Stimulated activated CD8-positive, alpha-beta memory T cell treated with anti-CD3 and anti-CD28 coated beads, Interleukin-12 subunit alpha, Interleukin-12 subunit beta, amount 100 ng/mL, for 24 hours (primary cell): Measurements from ENCODE around the gene BNC2.

Experiments used
- DNase-seq: peaks from one replicate; pipeline ENCODE4 v3.0.0-alpha.2; 2020; ENCODE audit errors: extremely low read depth

Gene BNC2

GRCh38 chr9:16595227-16595626 is 275.2 kb downstream of the BNC2 start:
- no peak for DNase-seq

- DNase-seq = no peak
These were observed 275.7 kb downstream of the BNC2 start for GRCh38 chr9:16594787-16595186.

GRCh38 chr9:16593746-16594145 is 276.7 kb downstream of the BNC2 start:
- DNase-seq = no peak

GRCh38 chr9:16591092-16591491 is 279.4 kb downstream of the BNC2 start:
- no peak for DNase-seq

DNA sequence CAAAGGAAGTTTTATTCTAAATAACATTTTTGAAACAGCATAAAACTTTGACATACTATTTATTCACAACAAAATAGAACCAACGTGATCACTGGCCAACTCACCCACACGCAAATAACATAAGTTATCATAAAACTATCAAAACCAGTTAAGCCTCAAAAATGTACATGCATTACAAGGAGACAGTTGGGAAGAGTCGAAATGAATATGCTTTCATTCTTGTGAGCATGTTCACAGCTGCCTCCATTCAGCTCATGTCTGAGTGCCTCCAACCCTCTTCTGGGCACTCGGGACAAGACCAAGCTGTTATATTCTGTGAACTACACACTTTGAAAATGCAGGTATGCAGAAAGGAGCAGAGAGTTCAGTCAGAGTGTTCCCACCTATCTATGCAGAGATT is 284.9 kb downstream of the BNC2 start:
- DNase-seq = no peak

- DNase-seq = no peak
These were observed 290.5 kb downstream of the BNC2 start for GRCh38 chr9:16579872-16580432.

GRCh38 chr9:16575986-16576245 is 294.6 kb downstream of the BNC2 start:
- DNase-seq = no peak

DNA sequence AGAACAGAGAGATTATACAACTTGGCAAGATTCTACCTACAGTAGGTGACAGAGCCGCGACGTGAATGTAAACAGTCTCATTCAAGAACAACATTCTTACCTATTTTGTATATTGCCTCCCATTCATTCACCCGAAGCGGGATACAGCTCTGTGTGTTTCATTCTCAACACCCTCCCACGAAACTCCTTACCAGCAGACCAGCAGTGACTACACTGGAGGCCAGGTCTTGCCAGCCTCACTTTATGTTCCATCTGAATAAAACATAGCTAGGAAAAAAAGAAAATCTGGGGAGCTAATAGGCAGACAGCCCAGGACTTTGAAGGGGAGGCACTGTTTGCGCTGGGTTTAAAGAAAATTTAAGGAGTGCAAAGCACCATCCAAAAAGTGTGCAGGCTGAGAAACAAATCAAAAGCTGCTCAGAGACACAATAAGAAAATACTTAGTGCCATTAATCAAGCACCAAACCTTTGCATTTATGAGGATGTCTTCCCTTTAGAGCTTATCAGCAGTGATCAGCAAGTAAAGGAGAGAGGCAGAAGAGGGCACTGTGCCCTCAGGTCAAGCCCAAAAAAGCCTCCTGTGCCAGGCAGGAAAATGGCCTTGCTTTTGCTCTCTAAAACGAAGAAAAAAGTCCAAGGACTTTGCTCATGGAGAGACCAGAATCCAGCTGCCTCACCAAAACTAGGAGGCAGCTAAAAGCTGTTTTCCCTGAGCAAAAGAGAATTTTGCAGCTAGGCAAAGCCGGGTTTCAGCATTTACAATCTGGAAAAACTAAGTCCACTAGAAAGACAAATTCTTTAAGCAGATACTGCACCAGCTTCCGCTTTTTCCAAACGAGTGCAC is 295.1 kb downstream of the BNC2 start:
- DNase-seq = no peak

DNA sequence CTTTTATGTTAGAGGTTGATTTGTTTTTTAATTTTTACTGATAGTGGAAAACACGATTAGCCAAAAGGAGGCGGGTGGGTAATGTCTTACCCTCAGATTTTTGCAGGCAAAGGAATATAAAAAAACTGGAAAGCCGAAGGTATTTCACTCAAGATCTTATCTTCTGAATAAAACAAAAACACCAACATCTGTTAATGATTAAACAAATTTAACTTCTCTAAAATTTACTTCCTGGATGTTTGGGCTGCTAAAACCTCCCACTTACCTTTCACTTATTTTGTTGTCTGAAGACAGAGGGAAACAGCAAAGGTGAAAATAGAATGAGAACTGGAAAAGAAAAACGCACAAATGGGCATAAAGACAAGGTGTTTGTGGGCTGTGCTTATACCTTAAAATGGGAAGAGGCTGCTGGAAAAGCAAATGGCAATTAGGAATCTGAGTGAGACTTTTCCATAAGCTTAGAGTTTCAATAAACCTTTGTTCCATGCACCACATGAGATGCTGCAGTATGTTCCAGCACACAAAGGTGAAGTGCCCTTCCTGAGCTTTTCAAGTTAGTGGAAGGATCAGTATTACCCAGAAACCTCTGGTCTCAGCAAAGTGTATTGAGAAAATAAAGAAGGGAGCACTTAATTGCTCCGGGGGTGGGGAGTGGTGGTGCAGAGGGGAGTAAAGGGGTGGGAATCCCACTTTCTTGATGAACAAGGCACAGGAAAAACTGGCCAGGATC is 298.3 kb downstream of the BNC2 start:
- no peak for DNase-seq

- no peak for DNase-seq
These were observed 299.2 kb downstream of the BNC2 start for GRCh38 chr9:16571127-16571802.

GRCh38 chr9:16563446-16563845 is 307.0 kb downstream of the BNC2 start:
- no peak for DNase-seq

- no peak for DNase-seq
These were observed 309.3 kb downstream of the BNC2 start for GRCh38 chr9:16561121-16561520.

- no peak for DNase-seq
These were observed 310.9 kb downstream of the BNC2 start for GRCh38 chr9:16559418-16560188.

- DNase-seq = no peak
These were observed 314.7 kb downstream of the BNC2 start for GRCh38 chr9:16555802-16556201.

GRCh38 chr9:16553869-16554540 is 316.5 kb downstream of the BNC2 start:
- no peak for DNase-seq

DNA sequence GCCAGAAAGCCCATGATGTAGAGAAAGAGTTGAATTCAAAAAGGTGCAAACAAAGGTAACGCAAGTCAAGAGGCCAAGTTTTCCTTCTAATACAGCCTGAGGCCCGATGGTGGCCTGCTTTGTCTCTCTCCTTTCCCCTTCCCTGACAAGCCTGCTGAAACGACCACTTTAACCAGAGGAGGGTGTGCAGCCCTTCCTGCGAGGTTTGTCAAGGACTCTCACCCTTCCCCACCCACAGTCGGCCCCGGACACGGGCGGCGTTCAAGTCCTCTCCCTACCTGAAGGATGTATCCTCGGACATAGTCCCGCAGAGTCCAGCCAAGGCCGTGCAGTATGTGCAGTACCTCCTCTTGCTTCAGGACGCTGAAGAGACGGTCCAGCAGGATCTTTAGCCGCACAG is 318.2 kb downstream of the BNC2 start:
- no peak for DNase-seq

GRCh38 chr9:16551692-16552091 is 318.8 kb downstream of the BNC2 start:
- DNase-seq = no peak

DNA sequence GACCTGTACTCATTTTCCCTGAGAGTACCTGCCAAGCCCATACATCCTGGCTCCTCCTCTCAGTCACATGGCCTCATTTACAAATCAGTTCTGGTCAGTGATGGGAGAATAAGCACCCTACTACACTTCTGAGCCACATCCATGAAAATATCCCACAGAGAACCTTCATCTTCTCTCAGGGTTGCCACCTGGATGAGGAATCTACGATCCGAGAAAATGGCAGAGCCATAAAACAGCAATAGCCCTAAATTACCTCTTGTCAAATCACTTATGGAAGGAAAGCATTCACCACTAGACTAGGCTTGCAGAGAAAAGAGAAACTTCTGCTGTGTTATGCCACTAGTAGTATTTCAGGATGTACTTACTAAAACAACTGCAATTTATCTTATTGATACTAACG is 324.8 kb downstream of the BNC2 start:
- no peak for DNase-seq

DNA sequence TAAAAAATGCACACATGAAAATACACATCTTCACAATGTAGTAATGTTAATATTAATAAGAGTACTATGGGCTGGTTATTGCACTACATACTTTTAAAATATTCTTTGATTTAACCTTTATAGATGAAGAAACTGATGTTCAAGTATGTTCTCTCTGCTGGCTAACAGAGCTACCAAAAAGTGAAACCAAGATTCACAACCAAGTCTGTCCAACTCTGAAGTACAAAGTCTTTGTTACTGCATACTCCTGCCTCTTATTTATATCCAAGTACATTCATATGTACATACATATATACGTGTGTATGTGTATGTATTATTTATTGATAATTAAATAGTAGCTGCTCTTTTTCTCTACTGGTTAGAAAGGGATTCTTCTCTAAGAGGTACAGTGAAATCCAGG is 325.6 kb downstream of the BNC2 start:
- no peak for DNase-seq

DNA sequence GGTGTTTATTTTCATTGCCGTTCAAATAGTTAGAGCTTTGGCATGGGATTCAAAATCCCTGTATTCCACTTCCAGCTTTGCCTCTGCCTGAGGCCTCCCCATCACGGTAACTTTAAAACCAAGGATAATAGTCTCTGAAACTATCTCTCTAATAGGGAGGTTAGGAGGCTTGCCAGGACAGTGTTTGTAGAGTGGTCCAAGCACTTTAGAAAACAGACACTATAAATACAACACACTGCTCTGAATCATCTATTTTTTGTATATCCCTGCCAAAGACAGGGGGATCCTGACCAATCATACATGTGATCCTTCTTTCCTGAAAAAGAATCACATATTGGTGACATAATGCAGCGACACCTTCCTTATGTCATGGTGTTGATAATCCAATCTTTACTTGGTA is 326.8 kb downstream of the BNC2 start:
- DNase-seq = no peak

DNA sequence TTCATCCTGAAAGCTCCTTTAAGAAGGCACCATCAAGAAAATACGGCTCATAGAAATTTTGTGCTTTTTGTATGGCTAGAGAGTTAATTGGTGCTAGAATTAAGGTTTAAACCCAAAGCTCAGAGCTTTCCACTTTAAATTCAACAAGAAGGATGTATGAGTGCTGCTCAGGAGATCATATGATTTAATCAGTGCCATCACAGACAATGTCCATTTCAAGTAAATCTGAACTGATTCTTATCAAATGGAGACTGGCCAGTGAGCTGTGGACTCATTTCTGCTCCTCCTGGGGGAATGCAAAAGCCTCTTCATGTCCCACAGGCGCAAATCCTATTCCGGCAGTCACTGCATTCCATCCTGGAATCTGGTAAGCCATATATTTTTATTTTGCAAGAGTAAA is 327.2 kb downstream of the BNC2 start:
- DNase-seq = no peak
